Small intestine (tissue), 7 donors: ENCODE measurements around the gene WFIKKN2. TPM values are rescaled to one million over a fixed set of nuclear protein-coding genes. Genes with fewer than 3 reads are reported as not detected.

ENCODE experiments used
- DNase-seq, 2 donors: peaks; one replicate each; pipeline versions ENCODE4 v3.0.0 to v3.0.0-alpha.2; 2013
- FAIRE-seq: peaks from 2 replicates; lab custom pipeline; 2012; peaks lifted over from hg19 to GRCh38; lab: Jason Lieb, UNC
- H3K27ac ChIP-seq, 3 donors: one replicate each; pipeline ENCODE4 v1.5.1; 2013; ENCODE audit warnings: low read length in 2 of 3, mild to moderate bottlenecking in 2 of 3, control low read depth in 1 of 3, inconsistent platforms in 1 of 3, low read depth in 1 of 3, moderate library complexity in 1 of 3
- H3K27me3 ChIP-seq, 3 donors: one replicate each; pipeline ENCODE4 v1.6.1; 2013; ENCODE audit warnings: low read length in 3 of 3, inconsistent platforms in 1 of 3; ENCODE audit not compliant: control insufficient read depth in 3 of 3, insufficient read depth in 3 of 3
- H3K36me3 ChIP-seq, 3 donors: one replicate each; pipeline ENCODE4 v1.6.1; 2013; ENCODE audit warnings: low read length in 3 of 3, inconsistent platforms in 1 of 3, low read depth in 1 of 3, mild to moderate bottlenecking in 1 of 3, moderate library complexity in 1 of 3; ENCODE audit not compliant: control insufficient read depth in 3 of 3, insufficient read depth in 2 of 3
- H3K4me1 ChIP-seq, 3 donors: one replicate each; pipeline ENCODE4 v1.6.1; 2013; ENCODE audit warnings: low read length in 2 of 3, inconsistent platforms in 1 of 3, low read depth in 1 of 3, mild to moderate bottlenecking in 1 of 3, moderate library complexity in 1 of 3; ENCODE audit not compliant: control insufficient read depth in 3 of 3, insufficient read depth in 2 of 3
- H3K4me3 ChIP-seq, 3 donors: one replicate each; pipeline ENCODE4 v1.5.1; 2013; ENCODE audit warnings: low read length in 3 of 3, control low read depth in 1 of 3, inconsistent platforms in 1 of 3, low read depth in 1 of 3, mild to moderate bottlenecking in 1 of 3, moderate library complexity in 1 of 3
- H3K9me3 ChIP-seq, 2 donors: one replicate each; pipeline ENCODE4 v1.6.1; 2013; ENCODE audit warnings: low read depth in 1 of 2, low read length in 1 of 2; ENCODE audit not compliant: control insufficient read depth in 2 of 2, insufficient read depth in 1 of 2
- WGBS, 3 donors: extraction: QIAGEN DNeasy Blood & Tissue Kit; methylation state at CpG; one replicate each; pipeline ENCODE4 v1.1.7; 2013; 5-methylcytosine and 5-hydroxymethylcytosine counted together
- polyA plus RNA-seq, 4 donors: library from polyadenylated mRNA; stranded (reverse) in 3 of 4; unstranded in 1 of 4; fragments of 200-250 nt in 3 of 4; fragments of 120-200 nt in 1 of 4; gene quantifications; one replicate each; pipeline versions ENCODE4 v1.2.1 to v1.2.3, GENCODE V29; 2013
- donor health status: healthy with polysubstance abuse.
- donor health status: control.
- donor health status: control.
- donor health status: Bipolar disorder and iron deficiency.
- donor health status: healthy.

Gene WFIKKN2
- polyA plus RNA-seq, 4 donors, result 0.03 to 0.10 TPM; not detected in 2

GRCh38 chr17:50833510-50834428 is 1.6 kb upstream of the WFIKKN2 start:
- 90 to 93% (median 91%) methylated on average over 36 to 38 of the region's 38 CpGs for WGBS, 3 donors
- peaks cover 0 to 25% (median 0%) of the 10 kb centered on the region in 3 donors for H3K4me1 ChIP-seq
- no peaks in the 10 kb centered on the region for H3K9me3 ChIP-seq
- no peak for FAIRE-seq
- peaks cover 0 to 20% (median 0%) of the 10 kb centered on the region in 3 donors for H3K27me3 ChIP-seq
- no peaks in the 10 kb centered on the region for H3K36me3 ChIP-seq
- no peak overlapping the region for H3K4me3 ChIP-seq
- no peak overlapping the region for H3K27ac ChIP-seq
- DNase-seq, result no peak

GRCh38 chr17:50834429-50835300 is 721 bp upstream of the WFIKKN2 start:
- FAIRE-seq (no peak), DNase-seq (peak; percentile 20 to 57)
- Histone ChIP-seq H3K27me3 (peaks cover 0 to 20% (median 0%) of the 10 kb centered on the region in 3 donors), H3K36me3 (no peaks in the 10 kb centered on the region), H3K27ac (no peak overlapping the region), H3K9me3 (no peaks in the 10 kb centered on the region), H3K4me3 (peak overlapping the region in 2 of 3 donors; percentile 6 to 36), H3K4me1 (peaks cover 0 to 25% (median 0%) of the 10 kb centered on the region in 3 donors)
- WGBS, 3 donors, result 25 to 38% (median 37%) methylated on average over 38 of the region's 38 CpGs

GRCh38 chr17:50836826-50837225 is 1.4 kb downstream of the WFIKKN2 start:
- no peak for DNase-seq
- Histone ChIP-seq H3K27me3 (peaks cover 0 to 20% (median 0%) of the 10 kb centered on the region in 3 donors), H3K9me3 (no peaks in the 10 kb centered on the region), H3K36me3 (no peaks in the 10 kb centered on the region), H3K27ac (no peak overlapping the region), H3K4me1 (peaks cover 0 to 16% (median 0%) of the 10 kb centered on the region in 3 donors), H3K4me3 (no peak overlapping the region)
- no peak for FAIRE-seq
- WGBS, 3 donors, result 83 to 87% (median 85%) methylated on average over 11 of the region's 11 CpGs

- DNase-seq, result no peak
- no peak for FAIRE-seq
- 50 to 76% (median 67%) methylated on average over 7 of the region's 7 CpGs for WGBS, 3 donors
- Histone ChIP-seq H3K4me1 (peaks cover 0 to 16% (median 0%) of the 10 kb centered on the region in 3 donors), H3K4me3 (no peak overlapping the region), H3K9me3 (no peaks in the 10 kb centered on the region), H3K27me3 (peaks cover 0 to 20% (median 0%) of the 10 kb centered on the region in 3 donors), H3K36me3 (no peaks in the 10 kb centered on the region), H3K27ac (no peak overlapping the region)
These were observed 2.0 kb downstream of the WFIKKN2 start for GRCh38 chr17:50837286-50837979.

GRCh38 chr17:50837980-50838954 is 2.9 kb downstream of the WFIKKN2 start:
- WGBS, 3 donors, result 79 to 82% (median 80%) methylated on average over 21 of the region's 21 CpGs
- Histone ChIP-seq H3K27me3 (peaks cover 0 to 20% (median 0%) of the 10 kb centered on the region in 3 donors), H3K9me3 (no peaks in the 10 kb centered on the region), H3K27ac (no peak overlapping the region), H3K36me3 (no peaks in the 10 kb centered on the region), H3K4me1 (peaks cover 0 to 16% (median 0%) of the 10 kb centered on the region in 3 donors), H3K4me3 (no peak overlapping the region)
- no peak for DNase-seq
- no peak for FAIRE-seq

GRCh38 chr17:50839591-50840310 is 4.4 kb downstream of the WFIKKN2 start:
- H3K27me3 ChIP-seq, result peaks cover 0 to 11% (median 0%) of the 10 kb centered on the region in 3 donors
- H3K4me3 ChIP-seq, result no peak overlapping the region
- DNase-seq, result no peak
- peaks cover 0 to 11% (median 0%) of the 10 kb centered on the region in 3 donors for H3K4me1 ChIP-seq
- no peak overlapping the region for H3K27ac ChIP-seq
- H3K36me3 ChIP-seq, result no peaks in the 10 kb centered on the region
- FAIRE-seq, result no peak
- no peaks in the 10 kb centered on the region for H3K9me3 ChIP-seq
- WGBS, 3 donors, result 92 to 93% (median 93%) methylated on average over 29 of the region's 29 CpGs
